Activated T-cell treated with anti-CD3 and anti-CD28 coated beads, Interleukin-2, amount 50 U/mL, for 1 hour (primary cell): ENCODE data around the gene APBB2.
"Not testable (repeated sequence)": the region's sequence is repeated elsewhere in the genome, so short reads cannot be mapped to it uniquely, and the experiment has no call there.

Source experiments
- DNase-seq: peaks from one replicate; pipeline ENCODE4 v3.0.0-alpha.2; 2020

APBB2 gene

GRCh38 chr4:40840985-40841571, 373.3 kb downstream of the APBB2 start:
- peak; percentile 63 for DNase-seq

GRCh38 chr4:40840255-40840984, 373.9 kb downstream of the APBB2 start:
- no peak for DNase-seq

GRCh38 chr4:40838742-40839141, 375.6 kb downstream of the APBB2 start:
- no peak for DNase-seq

- no peak for DNase-seq
Measured at GRCh38 chr4:40837094-40837870, 377.1 kb downstream of the APBB2 start.

- DNase-seq: no peak
Measured at GRCh38 chr4:40833212-40833611, 381.1 kb downstream of the APBB2 start.

- no peak for DNase-seq
Measured at GRCh38 chr4:40832175-40832574, 382.2 kb downstream of the APBB2 start.

GRCh38 chr4:40831146-40831907, 383.0 kb downstream of the APBB2 start:
- DNase-seq: no peak

- DNase-seq: no peak
Measured at GRCh38 chr4:40829586-40829985, 384.8 kb downstream of the APBB2 start.

- no peak for DNase-seq
Measured at GRCh38 chr4:40828661-40829060, 385.7 kb downstream of the APBB2 start.

- DNase-seq: no peak
Measured at GRCh38 chr4:40827758-40828157, 386.6 kb downstream of the APBB2 start.

GRCh38 chr4:40826821-40827220, 387.5 kb downstream of the APBB2 start:
- DNase-seq: no peak

GRCh38 chr4:40825014-40825838, 389.1 kb downstream of the APBB2 start:
- no peak for DNase-seq

- DNase-seq: no peak
Measured at GRCh38 chr4:40822420-40823166, 391.7 kb downstream of the APBB2 start.

- no peak for DNase-seq
Measured at GRCh38 chr4:40820101-40820500, 394.2 kb downstream of the APBB2 start.

- DNase-seq: not testable (repeated sequence)
Measured at GRCh38 chr4:40817157-40817556, 397.2 kb downstream of the APBB2 start.

- DNase-seq: no peak
Measured at GRCh38 chr4:40812856-40813255, 401.5 kb downstream of the APBB2 start.

- DNase-seq: no peak
Measured at GRCh38 chr4:40812386-40812785, 402.0 kb downstream of the APBB2 start.

GRCh38 chr4:40811956-40812355, 402.4 kb downstream of the APBB2 start:
- no peak for DNase-seq

- no peak for DNase-seq
Measured at GRCh38 chr4:40808926-40809457, 405.4 kb downstream of the APBB2 start.

- no peak for DNase-seq
Measured at GRCh38 chr4:40804598-40804997, 409.7 kb downstream of the APBB2 start.

- no peak for DNase-seq
Measured at GRCh38 chr4:40800064-40800463, 414.3 kb downstream of the APBB2 start.
